Stimulated activated naive CD8-positive, alpha-beta T cell treated with anti-CD3 and anti-CD28 coated beads, Interleukin-15, amount 100 ng/mL, for 72 hours (primary cell): ENCODE results near the gene FOXK1.
"Not testable (repeated sequence)": the region's sequence is repeated elsewhere in the genome, so short reads cannot be mapped to it uniquely, and the experiment has no call there.

ENCODE experiments used
- ATAC-seq: fragments of 150-1000 bp; cut with Tn5 transposase; 2 replicates; pipeline ENCODE4 v1.10.0; 2021; ENCODE audit warnings: mild to moderate bottlenecking, moderate library complexity
- DNase-seq, 2 donors: peaks; one replicate each; pipeline ENCODE4 v3.0.0; 2021 to 2022
- H3K27ac Mint-ChIP-seq, 2 donors: one replicate each; pipeline ENCODE4 v1.8.0; 2022; ENCODE audit warnings: mild to moderate bottlenecking in 2 of 2, mixed read lengths in 2 of 2, moderate library complexity in 2 of 2
- H3K27me3 Mint-ChIP-seq: one replicate; pipeline ENCODE4 v1.8.0; 2022; ENCODE audit warnings: mixed read lengths
- H3K4me1 Mint-ChIP-seq: one replicate; pipeline ENCODE4 v1.8.0; 2022; ENCODE audit warnings: mild to moderate bottlenecking, mixed read lengths
- H3K4me3 Mint-ChIP-seq, 2 donors: one replicate each; pipeline ENCODE4 v1.8.0; 2022; ENCODE audit warnings: mild to moderate bottlenecking in 2 of 2, mixed read lengths in 2 of 2, moderate library complexity in 1 of 2
- H3K9me3 Mint-ChIP-seq, 2 donors: one replicate each; pipeline ENCODE4 v1.8.0; 2022; ENCODE audit warnings: mixed read lengths in 2 of 2

FOXK1 gene

GRCh38 chr7:4683884-4684565 is 1.9 kb downstream of the FOXK1 start:
- Mint-ChIP-seq H3K4me3 (peak overlapping the region; percentile 85 to 95), H3K4me1 (peaks cover 62% of the 10 kb centered on the region), H3K27me3 (no peaks in the 10 kb centered on the region), H3K9me3 (no peaks in the 10 kb centered on the region), H3K27ac (peak overlapping the region; percentile 95 to 98)
- ATAC-seq (peak; percentile 68), DNase-seq (peak; percentile 32 to 67)

GRCh38 chr7:4684846-4685245 is 2.8 kb downstream of the FOXK1 start:
- Mint-ChIP-seq H3K4me3 (peak overlapping the region; percentile 85 to 95), H3K4me1 (peaks cover 70% of the 10 kb centered on the region), H3K27ac (peak overlapping the region; percentile 16 to 98), H3K27me3 (no peaks in the 10 kb centered on the region), H3K9me3 (no peaks in the 10 kb centered on the region)
- no peak for DNase-seq
- ATAC-seq, result no peak

GRCh38 chr7:4685676-4686075 is 3.6 kb downstream of the FOXK1 start:
- H3K9me3 Mint-ChIP-seq, H3K27me3 Mint-ChIP-seq, DNase-seq, ATAC-seq, H3K27ac Mint-ChIP-seq: not testable (repeated sequence)
- Mint-ChIP-seq H3K4me1 (peaks cover 76% of the 10 kb centered on the region), H3K4me3 (peak overlapping the region; percentile 29 to 95)

GRCh38 chr7:4687956-4688355 is 5.9 kb downstream of the FOXK1 start:
- Mint-ChIP-seq H3K27ac (peak overlapping the region; percentile 15 to 63), H3K4me1 (peaks cover 78% of the 10 kb centered on the region), H3K4me3 (no peak overlapping the region), H3K9me3 (no peaks in the 10 kb centered on the region), H3K27me3 (no peaks in the 10 kb centered on the region)
- DNase-seq (no peak), ATAC-seq (no peak)

- H3K4me1 Mint-ChIP-seq, result peaks cover 77% of the 10 kb centered on the region
- no peak for DNase-seq
- no peak for ATAC-seq
- H3K9me3 Mint-ChIP-seq, result no peaks in the 10 kb centered on the region
- H3K27ac Mint-ChIP-seq, result peak overlapping the region in 1 of 2 donors; percentile 12
- peak overlapping the region in 1 of 2 donors; percentile 55 for H3K4me3 Mint-ChIP-seq
- no peaks in the 10 kb centered on the region for H3K27me3 Mint-ChIP-seq
Observed at GRCh38 chr7:4689151-4689550, 7.1 kb downstream of the FOXK1 start.

GRCh38 chr7:4689668-4690067 is 7.6 kb downstream of the FOXK1 start:
- ATAC-seq (no peak), DNase-seq (no peak)
- no peaks in the 10 kb centered on the region for H3K27me3 Mint-ChIP-seq
- H3K4me1 Mint-ChIP-seq, result peaks cover 76% of the 10 kb centered on the region
- peak overlapping the region in 1 of 2 donors; percentile 0 for H3K27ac Mint-ChIP-seq
- no peaks in the 10 kb centered on the region for H3K9me3 Mint-ChIP-seq
- peak overlapping the region in 1 of 2 donors; percentile 1 for H3K4me3 Mint-ChIP-seq

- DNase-seq (no peak), ATAC-seq (no peak)
- Mint-ChIP-seq H3K27me3 (no peaks in the 10 kb centered on the region), H3K4me1 (peaks cover 73% of the 10 kb centered on the region), H3K9me3 (no peaks in the 10 kb centered on the region), H3K27ac (no peak overlapping the region), H3K4me3 (no peak overlapping the region)
Observed at GRCh38 chr7:4690953-4691856, 9.1 kb downstream of the FOXK1 start.

- Mint-ChIP-seq H3K9me3 (no peaks in the 10 kb centered on the region), H3K27me3 (no peaks in the 10 kb centered on the region), H3K4me1 (peaks cover 68% of the 10 kb centered on the region), H3K4me3 (no peak overlapping the region), H3K27ac (no peak overlapping the region)
- DNase-seq (no peak), ATAC-seq (no peak)
Observed at GRCh38 chr7:4692055-4692454, 10.0 kb downstream of the FOXK1 start.

GRCh38 chr7:4692622-4693021 is 10.5 kb downstream of the FOXK1 start:
- Mint-ChIP-seq H3K27ac (peak overlapping the region; percentile 19 to 65), H3K4me1 (peaks cover 63% of the 10 kb centered on the region)
- H3K4me3 Mint-ChIP-seq, H3K27me3 Mint-ChIP-seq, H3K9me3 Mint-ChIP-seq, DNase-seq, ATAC-seq: not testable (repeated sequence)

- no peak for DNase-seq
- Mint-ChIP-seq H3K27ac (peak overlapping the region; percentile 19 to 65), H3K4me3 (no peak overlapping the region), H3K9me3 (no peaks in the 10 kb centered on the region), H3K27me3 (no peaks in the 10 kb centered on the region), H3K4me1 (peaks cover 57% of the 10 kb centered on the region)
- no peak for ATAC-seq
Observed at GRCh38 chr7:4693152-4693551, 11.1 kb downstream of the FOXK1 start.

- DNase-seq, result no peak
- Mint-ChIP-seq H3K9me3 (no peaks in the 10 kb centered on the region), H3K4me1 (peaks cover 54% of the 10 kb centered on the region), H3K27me3 (no peaks in the 10 kb centered on the region), H3K4me3 (no peak overlapping the region), H3K27ac (peak overlapping the region; percentile 12 to 65)
- no peak for ATAC-seq
Observed at GRCh38 chr7:4693749-4694148, 11.7 kb downstream of the FOXK1 start.

- no peak overlapping the region for H3K4me3 Mint-ChIP-seq
- no peaks in the 10 kb centered on the region for H3K9me3 Mint-ChIP-seq
- H3K27me3 Mint-ChIP-seq, result no peaks in the 10 kb centered on the region
- DNase-seq, result no peak
- no peak for ATAC-seq
- H3K27ac Mint-ChIP-seq, result peak overlapping the region in 1 of 2 donors; percentile 19
- peaks cover 52% of the 10 kb centered on the region for H3K4me1 Mint-ChIP-seq
Observed at GRCh38 chr7:4694305-4694704, 12.2 kb downstream of the FOXK1 start.

GRCh38 chr7:4698707-4699275 is 16.7 kb downstream of the FOXK1 start:
- DNase-seq, result no peak
- ATAC-seq, result no peak
- H3K4me3 Mint-ChIP-seq, result no peak overlapping the region
- H3K4me1 Mint-ChIP-seq, result peaks cover 52% of the 10 kb centered on the region
- H3K9me3 Mint-ChIP-seq, result no peaks in the 10 kb centered on the region
- no peaks in the 10 kb centered on the region for H3K27me3 Mint-ChIP-seq
- peak overlapping the region in 1 of 2 donors; percentile 42 for H3K27ac Mint-ChIP-seq

- H3K4me3 Mint-ChIP-seq, result no peak overlapping the region
- no peak for ATAC-seq
- no peaks in the 10 kb centered on the region for H3K27me3 Mint-ChIP-seq
- H3K27ac Mint-ChIP-seq, result peak overlapping the region in 1 of 2 donors; percentile 44
- DNase-seq, result no peak
- H3K4me1 Mint-ChIP-seq, result peaks cover 46% of the 10 kb centered on the region
- H3K9me3 Mint-ChIP-seq, result no peaks in the 10 kb centered on the region
Observed at GRCh38 chr7:4699841-4700240, 17.7 kb downstream of the FOXK1 start.

- Mint-ChIP-seq H3K4me1 (peaks cover 39% of the 10 kb centered on the region), H3K27me3 (no peaks in the 10 kb centered on the region), H3K27ac (peak overlapping the region in 1 of 2 donors; percentile 27), H3K4me3 (no peak overlapping the region), H3K9me3 (no peaks in the 10 kb centered on the region)
- DNase-seq (no peak), ATAC-seq (peak; percentile 31)
Observed at GRCh38 chr7:4700577-4701235, 18.6 kb downstream of the FOXK1 start.
